HEK293 (cell line): ENCODE measurements around the gene COL25A1.
"Not testable (repeated sequence)": the region's sequence is repeated elsewhere in the genome, so short reads cannot be mapped to it uniquely, and the experiment has no call there.

ENCODE experiments used
- CTCF ChIA-PET: fragments of 350-600 bp; formaldehyde crosslinking; extraction: SDS; loops from one replicate; lab custom pipeline; 2021; ENCODE audit warnings: antibody characterized with exemption; lab: Yijun Ruan, JAX
- POLR2A ChIA-PET: fragments of 300-600 bp; formaldehyde crosslinking; extraction: SDS; loops from one replicate; lab custom pipeline; 2020; ENCODE audit warnings: antibody characterized with exemption, inconsistent platforms; lab: Yijun Ruan, JAX
- H3K27ac ChIP-seq: fragments of 200-500 bp; sonication (Bioruptor generic); 2 replicates; pipeline ENCODE4 v1.5.1; 2014; ENCODE audit warnings: low read depth, low read length, control low read depth, inconsistent platforms; ENCODE audit errors: extremely low read depth
- H3K36me3 ChIP-seq, 2 experiments: fragments of 200-500 bp in 1 of 2; sonication (Bioruptor generic) in 1 of 2; 1 replicate in 1 of 2; 2 replicates in 1 of 2; pipeline ENCODE4 v1.5.1; 2014 to 2017; ENCODE audit warnings: inconsistent platforms in 2 of 2, low read length in 2 of 2; ENCODE audit not compliant: control insufficient read depth in 2 of 2, insufficient read depth in 1 of 2
- H3K4me1 ChIP-seq: fragments of 200-500 bp; sonication (Bioruptor generic); 2 replicates; pipeline ENCODE4 v1.5.1; 2014; ENCODE audit warnings: mild to moderate bottlenecking, low read length, inconsistent platforms; ENCODE audit not compliant: control insufficient read depth, insufficient read depth
- H3K4me3 ChIP-seq: 2 replicates; pipeline ENCODE4 v1.5.1; 2011; ENCODE audit warnings: low read depth, mild to moderate bottlenecking, control low read depth, low read length, moderate library complexity
- H3K9me3 ChIP-seq: fragments of 200-500 bp; sonication (Bioruptor generic); 2 replicates; pipeline ENCODE4 v1.5.1; 2014; ENCODE audit warnings: low read depth, low read length, inconsistent platforms; ENCODE audit not compliant: control insufficient read depth, insufficient read depth
- CTCF ChIP-seq: fragments of 450-650 bp; formaldehyde crosslinking; IDR thresholded peaks from 2 replicates; pipeline ENCODE4 v1.5.1; 2016; ENCODE audit warnings: missing biosample characterization, missing genetic modification characterization
- GFI1B ChIP-seq: fragments of 450-650 bp; formaldehyde crosslinking; IDR thresholded peaks from 2 replicates; pipeline ENCODE4 v1.5.1; 2016; ENCODE audit warnings: missing biosample characterization, missing genetic modification characterization
- HOXD13 ChIP-seq: sonication (generic); formaldehyde crosslinking; IDR thresholded peaks from 2 replicates; pipeline ENCODE4 v1.8.0; 2022; ENCODE audit warnings: missing genetic modification reagents, borderline replicate concordance
- KLF16 ChIP-seq: fragments of 450-650 bp; formaldehyde crosslinking; IDR thresholded peaks from 2 replicates; pipeline ENCODE4 v1.5.1; 2017; ENCODE audit warnings: missing biosample characterization, missing genetic modification characterization
- KLF7 ChIP-seq: fragments of 450-650 bp; formaldehyde crosslinking; IDR thresholded peaks from 2 replicates; pipeline ENCODE4 v1.5.1; 2016; ENCODE audit warnings: missing biosample characterization, missing genetic modification characterization, borderline replicate concordance
- OSR2 ChIP-seq: fragments of 450-650 bp; formaldehyde crosslinking; IDR thresholded peaks from 2 replicates; pipeline ENCODE4 v1.5.1; 2016; ENCODE audit warnings: missing biosample characterization, missing genetic modification characterization
- REPIN1 ChIP-seq: fragments of 450-650 bp; formaldehyde crosslinking; IDR thresholded peaks from 2 replicates; pipeline ENCODE4 v1.5.1; 2017; ENCODE audit warnings: missing biosample characterization, missing genetic modification characterization, low read depth
- YY2 ChIP-seq: fragments of 450-650 bp; formaldehyde crosslinking; IDR thresholded peaks from 2 replicates; pipeline ENCODE4 v1.5.1; 2016; ENCODE audit warnings: missing biosample characterization, missing genetic modification characterization
- ZBTB1 ChIP-seq: fragments of 450-650 bp; formaldehyde crosslinking; IDR thresholded peaks from 2 replicates; pipeline ENCODE4 v1.5.1; 2016; ENCODE audit warnings: missing biosample characterization, missing genetic modification characterization
- ZIC2 ChIP-seq: fragments of 450-650 bp; formaldehyde crosslinking; IDR thresholded peaks from 2 replicates; pipeline ENCODE4 v1.5.1; 2016; ENCODE audit warnings: missing biosample characterization, missing genetic modification characterization
- ZNF146 ChIP-seq: fragments of 450-650 bp; formaldehyde crosslinking; IDR thresholded peaks from 2 replicates; pipeline ENCODE4 v1.5.1; 2016; ENCODE audit warnings: missing biosample characterization, missing genetic modification characterization
- ZNF169 ChIP-seq: fragments of 450-650 bp; formaldehyde crosslinking; IDR thresholded peaks from 2 replicates; pipeline ENCODE4 v1.5.1; 2016; ENCODE audit warnings: missing biosample characterization, missing genetic modification characterization
- ZNF366 ChIP-seq: fragments of 450-650 bp; formaldehyde crosslinking; conservative IDR thresholded peaks from 2 replicates; pipeline ENCODE4 v1.5.1; 2016; ENCODE audit warnings: missing biosample characterization, missing genetic modification characterization
- ZNF426 ChIP-seq: fragments of 450-650 bp; formaldehyde crosslinking; IDR thresholded peaks from 2 replicates; pipeline ENCODE4 v1.5.1; 2017; ENCODE audit warnings: missing biosample characterization, missing genetic modification characterization, mild to moderate bottlenecking, inconsistent platforms, moderate library complexity
- ZNF645 ChIP-seq: fragments of 450-650 bp; formaldehyde crosslinking; IDR thresholded peaks from 2 replicates; pipeline ENCODE4; 2016; ENCODE audit warnings: missing biosample characterization, missing genetic modification characterization
- ZNF701 ChIP-seq: fragments of 450-650 bp; formaldehyde crosslinking; IDR thresholded peaks from 2 replicates; pipeline ENCODE4 v1.5.1; 2016; ENCODE audit warnings: missing biosample characterization, missing genetic modification characterization
- TF ChIP-seq, protein P1 (sequence below): fragments of 450-650 bp; formaldehyde crosslinking; IDR thresholded peaks from 2 replicates; pipeline ENCODE4 v1.5.1; 2016; ENCODE audit warnings: missing biosample characterization, missing genetic modification characterization
- TF ChIP-seq, protein P2 (sequence below): fragments of 450-650 bp; formaldehyde crosslinking; IDR thresholded peaks from 2 replicates; pipeline ENCODE4 v1.5.1; 2016; ENCODE audit warnings: missing biosample characterization, missing genetic modification characterization
- TF ChIP-seq, protein P3 (sequence below): fragments of 450-650 bp; formaldehyde crosslinking; IDR thresholded peaks from 2 replicates; pipeline ENCODE4 v1.5.1; 2016; ENCODE audit warnings: missing biosample characterization, missing genetic modification characterization

Gene COL25A1

DNA sequence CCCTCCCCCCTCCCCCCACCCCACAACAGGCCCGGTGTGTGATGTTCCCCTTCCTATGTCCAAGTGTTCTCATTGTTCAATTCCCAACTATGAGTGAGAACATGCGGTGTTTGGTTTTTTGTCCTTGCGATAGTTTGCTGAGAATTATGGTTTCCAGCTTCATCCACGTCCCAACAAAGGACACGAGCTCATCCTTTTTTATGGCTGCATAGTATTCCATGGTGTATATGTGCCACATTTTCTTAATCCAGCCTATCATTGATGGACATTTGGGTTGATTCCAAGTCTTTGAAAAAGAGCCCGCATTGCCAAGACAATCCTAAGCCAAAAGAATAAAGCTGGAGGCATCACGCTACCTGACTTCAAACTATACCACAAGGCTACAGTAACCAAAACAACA is 231.8 kb downstream of the COL25A1 start:
- CTCF ChIA-PET, H3K9me3 ChIP-seq, H3K36me3 ChIP-seq, H3K27ac ChIP-seq, H3K4me1 ChIP-seq, POLR2A ChIA-PET, H3K4me3 ChIP-seq: not testable (repeated sequence)
- TF ChIP-seq, protein P1, sequence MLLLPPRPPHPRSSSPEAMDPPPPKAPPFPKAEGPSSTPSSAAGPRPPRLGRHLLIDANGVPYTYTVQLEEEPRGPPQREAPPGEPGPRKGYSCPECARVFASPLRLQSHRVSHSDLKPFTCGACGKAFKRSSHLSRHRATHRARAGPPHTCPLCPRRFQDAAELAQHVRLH (tag by site-specific recombination): 0 out of 2 replicates have a peak, but pooled peaks have one; percentile 40
- peak; percentile 61; the same call in 1 of the 2 replicates for TF ChIP-seq ZNF146

DNA sequence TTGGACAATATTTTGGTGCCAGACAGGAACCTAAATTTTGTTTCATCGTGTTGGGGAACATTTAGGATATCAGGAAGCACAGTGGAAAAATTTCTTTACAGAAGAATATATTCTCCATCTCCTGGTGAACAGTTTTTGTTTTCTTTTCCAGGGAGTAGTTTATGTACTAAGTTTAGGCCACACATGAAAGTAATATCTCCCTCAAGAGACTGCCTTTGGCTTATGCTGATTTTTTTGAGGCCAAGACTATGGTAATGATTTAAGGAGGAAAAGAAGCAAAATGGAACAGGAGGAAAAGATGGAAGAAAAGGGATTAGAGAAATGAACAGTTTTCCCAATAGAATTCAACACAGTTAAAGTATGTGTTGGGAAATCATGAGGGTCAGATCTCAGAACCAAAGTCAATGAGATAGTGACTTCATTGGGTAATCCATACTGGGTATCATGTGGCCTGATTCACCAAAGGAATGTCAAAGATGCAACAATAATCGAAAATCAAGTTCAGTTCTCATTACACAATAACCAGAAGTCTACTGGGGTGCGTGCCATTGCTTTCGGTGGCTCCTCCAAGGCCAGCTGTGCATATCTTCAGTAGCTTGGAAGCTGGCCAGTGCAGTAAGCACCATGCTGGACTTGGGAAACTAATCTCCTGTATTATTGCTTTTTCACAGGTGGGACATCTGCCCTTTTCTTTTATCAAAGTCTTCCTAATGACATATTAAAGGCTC is 234.8 kb downstream of the COL25A1 start:
- Histone ChIP-seq H3K36me3 (no peaks in the 10 kb centered on the region), H3K9me3 (no peaks in the 10 kb centered on the region), H3K4me1 (no peaks in the 10 kb centered on the region), H3K27ac (no peak overlapping the region), H3K4me3 (no peak overlapping the region)
- 0 out of 2 replicates have a peak, but pooled peaks have one; percentile 15 for TF ChIP-seq OSR2 (tag by site-specific recombination)
- no peak for TF ChIP-seq ZBTB1 (tag by site-specific recombination)
- ChIA-PET POLR2A (no interaction called here), CTCF (no interaction called here)

- ChIA-PET CTCF (no interaction called here), POLR2A (no interaction called here)
- H3K4me1 ChIP-seq: no peaks in the 10 kb centered on the region
- no peaks in the 10 kb centered on the region for H3K9me3 ChIP-seq
- no peak overlapping the region for H3K27ac ChIP-seq
- H3K4me3 ChIP-seq: no peak overlapping the region
- TF ChIP-seq YY2 (tag by site-specific recombination): no peak
- no peak for TF ChIP-seq ZNF366 (tag by site-specific recombination)
- TF ChIP-seq, protein P2, sequence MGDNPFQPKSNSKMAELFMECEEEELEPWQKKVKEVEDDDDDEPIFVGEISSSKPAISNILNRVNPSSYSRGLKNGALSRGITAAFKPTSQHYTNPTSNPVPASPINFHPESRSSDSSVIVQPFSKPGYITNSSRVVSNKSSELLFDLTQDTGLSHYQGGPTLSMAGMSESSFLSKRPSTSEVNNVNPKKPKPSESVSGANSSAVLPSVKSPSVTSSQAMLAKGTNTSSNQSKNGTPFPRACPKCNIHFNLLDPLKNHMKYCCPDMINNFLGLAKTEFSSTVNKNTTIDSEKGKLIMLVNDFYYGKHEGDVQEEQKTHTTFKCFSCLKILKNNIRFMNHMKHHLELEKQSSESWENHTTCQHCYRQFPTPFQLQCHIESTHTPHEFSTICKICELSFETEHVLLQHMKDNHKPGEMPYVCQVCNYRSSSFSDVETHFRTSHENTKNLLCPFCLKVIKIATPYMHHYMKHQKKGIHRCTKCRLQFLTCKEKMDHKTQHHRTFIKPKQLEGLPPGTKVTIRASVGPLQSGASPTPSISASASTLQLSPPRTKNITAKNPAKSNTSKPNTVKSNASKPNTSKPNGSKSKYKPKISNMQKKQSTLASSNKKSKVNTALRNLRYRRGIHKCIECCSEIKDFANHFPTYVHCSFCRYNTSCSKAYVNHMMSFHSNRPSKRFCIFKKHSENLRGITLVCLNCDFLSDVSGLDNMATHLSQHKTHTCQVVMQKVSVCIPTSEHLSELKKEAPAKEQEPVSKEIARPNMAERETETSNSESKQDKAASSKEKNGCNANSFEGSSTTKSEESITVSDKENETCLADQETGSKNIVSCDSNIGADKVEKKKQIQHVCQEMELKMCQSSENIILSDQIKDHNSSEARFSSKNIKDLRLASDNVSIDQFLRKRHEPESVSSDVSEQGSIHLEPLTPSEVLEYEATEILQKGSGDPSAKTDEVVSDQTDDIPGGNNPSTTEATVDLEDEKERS: no peak
- TF ChIP-seq ZNF169: no peak
- no peak for TF ChIP-seq GFI1B (tag by site-specific recombination)
- no peak for TF ChIP-seq ZNF701 (tag by site-specific recombination)
- TF ChIP-seq ZNF645 (tag by site-specific recombination): no peak
- TF ChIP-seq ZNF426: no peak
- no peak for TF ChIP-seq KLF16 (tag by site-specific recombination)
- no peak for TF ChIP-seq KLF7 (tag by site-specific recombination)
- TF ChIP-seq, protein P3, sequence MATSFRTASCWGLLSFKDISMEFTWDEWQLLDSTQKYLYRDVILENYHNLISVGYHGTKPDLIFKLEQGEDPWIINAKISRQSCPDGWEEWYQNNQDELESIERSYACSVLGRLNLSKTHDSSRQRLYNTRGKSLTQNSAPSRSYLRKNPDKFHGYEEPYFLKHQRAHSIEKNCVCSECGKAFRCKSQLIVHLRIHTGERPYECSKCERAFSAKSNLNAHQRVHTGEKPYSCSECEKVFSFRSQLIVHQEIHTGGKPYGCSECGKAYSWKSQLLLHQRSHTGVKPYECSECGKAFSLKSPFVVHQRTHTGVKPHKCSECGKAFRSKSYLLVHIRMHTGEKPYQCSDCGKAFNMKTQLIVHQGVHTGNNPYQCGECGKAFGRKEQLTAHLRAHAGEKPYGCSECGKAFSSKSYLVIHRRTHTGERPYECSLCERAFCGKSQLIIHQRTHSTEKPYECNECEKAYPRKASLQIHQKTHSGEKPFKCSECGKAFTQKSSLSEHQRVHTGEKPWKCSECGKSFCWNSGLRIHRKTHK (tag by site-specific recombination): no peak
- no peak for TF ChIP-seq CTCF (tag by site-specific recombination)
- TF ChIP-seq HOXD13 (CRISPR knock-in tag): no peak
- TF ChIP-seq REPIN1: no peak
- no peak for TF ChIP-seq ZIC2 (tag by site-specific recombination)
- no peaks in the 10 kb centered on the region for H3K36me3 ChIP-seq
Measured at GRCh38 chr4:109065006-109065405, 237.5 kb downstream of the COL25A1 start.
